HG03108 (cell line): ENCODE data around the gene FANCC.

Source experiments
- ATAC-seq: cut with Tn5 transposase; IDR thresholded peaks from one replicate; pipeline ENCODE4 v1.9.1; 2021; ENCODE audit warnings: moderate library complexity; ENCODE audit not compliant: unreplicated experiment

Gene FANCC

GRCh38 chr9:95127249-95128176, 190.0 kb downstream of the FANCC start:
- peak; percentile 66 for ATAC-seq

- ATAC-seq, result no peak
Measured at GRCh38 chr9:95126739-95127138, 190.8 kb downstream of the FANCC start.

GRCh38 chr9:95125652-95126051, 191.9 kb downstream of the FANCC start:
- no peak for ATAC-seq

GRCh38 chr9:95124582-95125367, 192.7 kb downstream of the FANCC start:
- ATAC-seq, result no peak

- ATAC-seq, result no peak
Measured at GRCh38 chr9:95120781-95121370, 196.6 kb downstream of the FANCC start.

GRCh38 chr9:95118596-95118995, 198.9 kb downstream of the FANCC start:
- ATAC-seq, result no peak

GRCh38 chr9:95116808-95117204, 200.7 kb downstream of the FANCC start:
- no peak for ATAC-seq

- ATAC-seq, result no peak
Measured at GRCh38 chr9:95116002-95116807, 201.3 kb downstream of the FANCC start.

GRCh38 chr9:95115104-95115503, 202.4 kb downstream of the FANCC start:
- ATAC-seq, result no peak

GRCh38 chr9:95112436-95113280, 204.9 kb downstream of the FANCC start:
- no peak for ATAC-seq

GRCh38 chr9:95111716-95112115, 205.8 kb downstream of the FANCC start:
- ATAC-seq, result no peak

- ATAC-seq, result no peak
Measured at GRCh38 chr9:95110921-95111525, 206.5 kb downstream of the FANCC start.

GRCh38 chr9:95109456-95109855, 208.1 kb downstream of the FANCC start:
- ATAC-seq, result no peak

GRCh38 chr9:95108777-95109176, 208.7 kb downstream of the FANCC start:
- no peak for ATAC-seq

- ATAC-seq, result no peak
Measured at GRCh38 chr9:95107976-95108375, 209.5 kb downstream of the FANCC start.

- ATAC-seq, result no peak
Measured at GRCh38 chr9:95107001-95107749, 210.3 kb downstream of the FANCC start.

GRCh38 chr9:95105519-95106287, 211.8 kb downstream of the FANCC start:
- no peak for ATAC-seq

- no peak for ATAC-seq
Measured at GRCh38 chr9:95104980-95105379, 212.5 kb downstream of the FANCC start.
